AG04449 (cell line): ENCODE measurements around the gene ERGIC1.

Experiments used
- CTCF ChIA-PET: fragments of 350-600 bp; formaldehyde crosslinking; extraction: SDS; loops from one replicate; lab custom pipeline; 2021; ENCODE audit warnings: antibody characterized with exemption; lab: Yijun Ruan, JAX
- POLR2A ChIA-PET: fragments of 400-600, 350-600 bp; formaldehyde crosslinking; extraction: SDS; loops from one replicate; lab custom pipeline; 2020; ENCODE audit warnings: antibody characterized with exemption, inconsistent platforms; lab: Yijun Ruan, JAX
- DNase-seq: peaks from one replicate; pipeline ENCODE4 v3.0.0-alpha.2; 2010; ENCODE audit warnings: low read depth, low spot score
- H3K4me3 ChIP-seq: 2 replicates; pipeline ENCODE4 v1.5.1; 2011; ENCODE audit warnings: low read depth, mild to moderate bottlenecking, control low read depth, low read length
- CTCF ChIP-seq: IDR thresholded peaks from one replicate; pipeline ENCODE4 v1.5.1; 2011; ENCODE audit warnings: mild to moderate bottlenecking, moderate library complexity, low read length, control low read depth, inconsistent platforms; ENCODE audit not compliant: insufficient read depth; ENCODE audit errors: missing control alignments

Gene ERGIC1

DNA sequence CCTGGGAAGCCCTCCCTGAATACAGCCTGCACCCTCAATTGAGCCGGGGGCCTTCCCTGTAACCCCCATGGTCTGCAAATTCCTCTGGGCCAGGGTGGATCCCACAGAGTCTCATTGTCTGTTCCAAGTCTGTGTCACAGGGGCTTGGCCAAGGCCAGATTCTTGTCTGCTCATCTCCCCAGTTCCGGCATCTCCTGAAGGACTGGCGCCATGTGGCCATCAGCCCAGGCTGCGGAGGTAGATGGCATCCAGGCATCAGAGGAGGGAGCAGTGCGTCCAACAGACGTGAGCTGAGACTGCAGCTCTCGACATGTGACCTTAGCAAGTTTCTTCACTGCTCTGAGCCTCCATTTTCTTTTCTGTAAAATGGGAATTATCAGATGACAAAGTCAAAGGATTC is 87.9 kb downstream of the ERGIC1 start:
- no peak for DNase-seq
- no peak overlapping the region for H3K4me3 ChIP-seq
- TF ChIP-seq CTCF, result no peak
- ChIA-PET CTCF (interaction anchor here (2.3 to 3.0 kb wide), 2 partner anchors 10 to 210 kb away, joined by 6 to 21 read pairs; no protein-coding TSS in a partner anchor), POLR2A (interaction anchor here (1.0 kb wide), 1 partner anchor 151 kb away, joined by 3 read pairs; the partner anchor contains the start of gene DUSP1)

DNA sequence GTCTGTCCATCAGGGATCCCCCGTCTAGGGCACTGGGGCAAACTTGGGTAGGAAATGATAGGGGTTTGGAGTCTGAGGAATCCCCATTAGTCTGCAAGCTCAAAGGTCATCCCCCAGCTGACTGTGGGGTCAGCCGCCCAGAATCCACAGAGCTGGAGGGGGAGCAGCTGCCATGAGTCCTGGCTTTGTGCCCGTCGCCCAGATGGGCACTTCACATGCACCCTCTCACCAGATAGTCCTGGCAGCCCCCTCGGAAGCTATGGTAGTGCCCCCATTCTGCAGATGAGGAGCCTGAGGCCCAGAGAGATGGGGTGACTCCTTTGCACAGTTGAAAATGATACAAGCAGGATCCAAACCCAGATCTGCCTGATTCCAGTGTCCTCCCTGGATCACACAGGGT is 89.5 kb downstream of the ERGIC1 start:
- DNase-seq, result no peak
- ChIA-PET POLR2A (no interaction called here), CTCF (interaction anchor here (2.1 kb wide), 1 partner anchor 10 kb away, joined by 11 read pairs; no protein-coding TSS in a partner anchor)
- no peak overlapping the region for H3K4me3 ChIP-seq
- no peak for TF ChIP-seq CTCF

DNA sequence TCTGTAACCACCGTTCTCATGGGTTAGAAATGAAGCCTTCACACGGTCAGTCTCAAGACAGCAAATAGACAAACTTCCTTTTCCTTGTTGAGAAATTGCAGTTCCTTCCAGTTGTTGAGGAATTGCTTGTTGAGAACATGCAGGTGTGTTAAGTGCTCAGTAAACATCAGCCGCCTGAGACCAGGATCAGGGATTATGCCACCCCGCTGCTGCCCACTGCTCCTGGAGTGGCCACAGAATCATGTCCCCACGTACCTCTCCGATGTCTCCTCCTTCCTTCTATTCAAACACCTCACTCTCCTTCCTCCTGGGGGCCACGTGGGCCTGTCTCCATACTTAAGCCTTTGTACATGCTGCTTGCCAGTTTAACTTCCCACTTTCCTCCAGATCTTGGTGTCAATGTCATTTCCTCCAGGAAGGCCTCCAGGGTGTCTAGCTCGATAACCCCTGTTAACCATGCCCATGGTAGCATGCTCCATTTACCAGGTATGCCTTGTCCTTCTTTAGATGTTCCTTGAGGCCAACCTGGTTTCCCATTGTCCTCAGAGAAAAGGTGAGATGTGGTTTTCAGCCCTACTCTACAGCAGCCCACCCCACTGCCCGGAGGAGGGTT is 91.4 kb downstream of the ERGIC1 start:
- POLR2A ChIA-PET, result interaction anchor here (1.0 kb wide), 1 partner anchor 155 kb away, joined by 4 read pairs; the partner anchor contains the start of gene DUSP1
- DNase-seq, result no peak
- TF ChIP-seq CTCF, result no peak
- CTCF ChIA-PET, result interaction anchor here (1.2 to 6.0 kb wide), 4 partner anchors 8 to 213 kb away, joined by 3 to 88 read pairs (median 8); partner anchors contain the start of gene DUSP1
- H3K4me3 ChIP-seq, result no peak overlapping the region

DNA sequence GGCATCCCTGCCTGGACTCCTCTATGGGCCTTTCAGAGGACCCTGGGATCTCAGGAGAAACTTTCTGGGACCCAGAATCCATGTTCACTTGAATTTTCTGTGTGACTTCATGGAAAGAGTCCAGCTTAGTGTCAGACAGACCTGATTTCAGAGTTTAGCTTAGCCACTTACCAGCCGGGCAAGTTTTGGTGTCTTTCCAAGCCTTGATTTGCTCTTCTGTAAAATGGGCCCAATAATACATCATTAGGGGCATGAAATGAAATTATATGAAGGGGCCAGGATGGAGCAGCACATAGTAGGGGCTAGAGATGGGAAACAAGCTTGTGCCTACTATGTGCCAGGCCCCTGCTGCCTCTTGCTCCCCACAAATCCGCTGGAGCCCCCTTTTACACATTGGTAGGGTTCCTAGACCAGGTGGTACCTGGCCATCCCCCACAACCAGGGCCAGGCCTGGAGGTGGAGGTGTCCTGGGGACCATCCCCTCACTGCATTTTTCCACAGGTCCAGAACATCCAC is 92.0 kb downstream of the ERGIC1 start:
- DNase-seq, result no peak
- no peak for TF ChIP-seq CTCF
- H3K4me3 ChIP-seq, result no peak overlapping the region
- CTCF ChIA-PET, result interaction anchor here (0.8 to 6.0 kb wide), 5 partner anchors 9 to 219 kb away, joined by 3 to 88 read pairs (median 4); partner anchors contain the start of gene DUSP1
- POLR2A ChIA-PET, result interaction anchor here (1.0 to 1.1 kb wide), 2 partner anchors 128 to 155 kb away, joined by 3 to 4 read pairs; partner anchors contain the start of gene DUSP1

- no peak overlapping the region for H3K4me3 ChIP-seq
- TF ChIP-seq CTCF, result no peak
- ChIA-PET CTCF (interaction anchor here (0.8 to 15.2 kb wide), 9 partner anchors 8 to 220 kb away, joined by 3 to 167 read pairs (median 4); partner anchors contain the start of gene DUSP1), POLR2A (interaction anchor here (0.7 to 8.3 kb wide), 4 partner anchors 128 to 213 kb away, joined by 3 to 149 read pairs (median 3); partner anchors contain the start of gene DUSP1)
- no peak for DNase-seq
Observed at GRCh38 chr5:172926796-172927195, 92.7 kb downstream of the ERGIC1 start.
